ENCODE measurements around the gene CCDC138.

Gene CCDC138

GRCh38 chr2:108905176-108905575 lies 118.6 kb downstream of the CCDC138 start:
- no peaks in the 10 kb centered on the region for H3K27me3 ChIP-seq (ENCODE audit: control insufficient read depth, insufficient read depth, low read length)
- H3K4me3 ChIP-seq (ENCODE audit: low read depth, low read length), result no peak overlapping the region
- H3K36me3 ChIP-seq (ENCODE audit: control insufficient read depth, insufficient read depth, low read length), result no peaks in the 10 kb centered on the region
- no peaks in the 10 kb centered on the region for H3K4me1 ChIP-seq (ENCODE audit: control insufficient read depth, insufficient read depth, low read length)
- no peaks in the 10 kb centered on the region for H3K9me3 ChIP-seq (ENCODE audit: control insufficient read depth, insufficient read depth, low read length)
- no peak overlapping the region for H3K9ac ChIP-seq (ENCODE audit: low read depth, low read length)

DNA sequence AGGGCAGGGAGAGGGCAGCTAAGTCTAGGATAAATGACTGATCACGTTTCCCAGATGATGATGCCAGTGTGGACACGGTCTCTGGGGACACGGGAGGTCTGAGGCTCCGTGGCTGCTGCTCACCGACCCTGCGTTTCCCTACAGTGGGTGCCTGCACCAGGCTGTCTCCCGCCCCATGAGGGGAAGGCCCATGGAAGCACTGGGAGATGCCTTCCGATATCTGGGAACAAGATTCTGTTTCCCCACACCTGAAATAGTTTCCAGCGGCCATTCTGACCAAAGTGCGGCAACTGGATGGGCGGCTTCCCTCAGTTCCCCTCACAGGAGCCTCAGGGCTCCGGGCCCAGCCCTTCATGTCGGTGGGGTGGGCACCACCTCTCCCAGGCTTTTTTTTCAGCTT lies 119.3 kb downstream of the CCDC138 start:
- no peaks in the 10 kb centered on the region for H3K9me3 ChIP-seq (ENCODE audit: control insufficient read depth, insufficient read depth, low read length)
- H3K4me1 ChIP-seq (ENCODE audit: control insufficient read depth, insufficient read depth, low read length), result no peaks in the 10 kb centered on the region
- H3K36me3 ChIP-seq (ENCODE audit: control insufficient read depth, insufficient read depth, low read length), result no peaks in the 10 kb centered on the region
- no peaks in the 10 kb centered on the region for H3K27me3 ChIP-seq (ENCODE audit: control insufficient read depth, insufficient read depth, low read length)
- no peak overlapping the region for H3K9ac ChIP-seq (ENCODE audit: low read depth, low read length)
- H3K4me3 ChIP-seq (ENCODE audit: low read depth, low read length), result no peak overlapping the region

DNA sequence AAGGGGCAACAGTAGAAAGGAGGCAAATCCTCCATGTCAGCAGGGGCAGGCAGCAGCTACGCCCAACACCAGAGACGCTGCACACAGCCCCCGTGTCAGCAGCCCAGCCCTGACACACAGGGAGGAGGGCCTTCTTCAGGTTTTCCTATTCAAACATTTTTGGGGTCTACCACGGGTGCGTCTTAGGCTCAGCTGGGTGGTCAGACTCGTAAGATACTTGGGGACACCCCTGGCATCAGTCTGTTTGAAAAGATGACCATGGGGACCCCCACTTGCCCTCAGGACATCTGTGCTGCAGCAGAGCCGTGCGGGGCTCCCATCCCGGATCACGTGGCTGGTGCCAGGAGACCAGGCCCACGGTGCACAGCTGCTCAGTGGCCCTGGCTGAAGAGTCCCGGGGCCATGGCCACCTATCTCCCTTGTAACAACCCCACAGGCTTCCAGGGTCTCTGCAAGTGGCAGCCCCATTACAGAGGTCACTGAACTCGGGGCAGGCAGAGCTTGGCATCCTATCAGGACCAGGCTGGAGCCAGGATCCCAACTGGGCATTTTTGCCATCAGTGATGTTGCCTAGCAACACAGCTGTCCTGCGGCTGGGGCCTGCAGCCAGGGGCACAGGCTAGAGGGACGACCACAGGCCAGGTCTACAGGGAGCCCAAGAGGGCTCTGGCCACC lies 120.0 kb downstream of the CCDC138 start:
- Histone ChIP-seq H3K27me3 (ENCODE audit: control insufficient read depth, insufficient read depth, low read length) (no peaks in the 10 kb centered on the region), H3K9me3 (ENCODE audit: control insufficient read depth, insufficient read depth, low read length) (no peaks in the 10 kb centered on the region), H3K4me1 (ENCODE audit: control insufficient read depth, insufficient read depth, low read length) (no peaks in the 10 kb centered on the region), H3K4me3 (ENCODE audit: low read depth, low read length) (no peak overlapping the region), H3K9ac (ENCODE audit: low read depth, low read length) (no peak overlapping the region), H3K36me3 (ENCODE audit: control insufficient read depth, insufficient read depth, low read length) (no peaks in the 10 kb centered on the region)

GRCh38 chr2:108907822-108908712 lies 121.5 kb downstream of the CCDC138 start:
- H3K9ac ChIP-seq (ENCODE audit: low read depth, low read length), result no peak overlapping the region
- no peaks in the 10 kb centered on the region for H3K4me1 ChIP-seq (ENCODE audit: control insufficient read depth, insufficient read depth, low read length)
- no peaks in the 10 kb centered on the region for H3K36me3 ChIP-seq (ENCODE audit: control insufficient read depth, insufficient read depth, low read length)
- no peaks in the 10 kb centered on the region for H3K27me3 ChIP-seq (ENCODE audit: control insufficient read depth, insufficient read depth, low read length)
- H3K9me3 ChIP-seq (ENCODE audit: control insufficient read depth, insufficient read depth, low read length), result no peaks in the 10 kb centered on the region
- H3K4me3 ChIP-seq (ENCODE audit: low read depth, low read length), result no peak overlapping the region

DNA sequence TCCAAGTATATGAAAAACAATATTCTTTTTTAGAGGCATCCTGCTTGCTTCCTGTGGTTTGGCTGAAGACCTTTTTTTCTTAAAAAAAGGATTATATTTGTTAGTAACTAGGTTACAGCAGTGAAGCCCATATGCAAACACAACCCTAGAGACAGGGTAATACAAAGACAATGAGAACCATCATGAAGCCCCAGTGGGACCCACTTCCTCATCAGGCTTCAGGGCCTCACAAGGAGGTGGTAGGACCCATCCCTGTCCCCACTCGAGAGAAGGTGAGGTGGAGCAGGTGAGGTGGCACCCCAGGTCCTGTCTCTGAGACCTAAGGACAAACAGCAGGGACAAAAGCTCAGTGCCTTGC lies 122.1 kb downstream of the CCDC138 start:
- H3K9ac ChIP-seq (ENCODE audit: low read depth, low read length), result no peak overlapping the region
- H3K9me3 ChIP-seq (ENCODE audit: control insufficient read depth, insufficient read depth, low read length), result no peaks in the 10 kb centered on the region
- no peak overlapping the region for H3K4me3 ChIP-seq (ENCODE audit: low read depth, low read length)
- H3K27me3 ChIP-seq (ENCODE audit: control insufficient read depth, insufficient read depth, low read length), result no peaks in the 10 kb centered on the region
- H3K4me1 ChIP-seq (ENCODE audit: control insufficient read depth, insufficient read depth, low read length), result no peaks in the 10 kb centered on the region
- H3K36me3 ChIP-seq (ENCODE audit: control insufficient read depth, insufficient read depth, low read length), result no peaks in the 10 kb centered on the region

GRCh38 chr2:108909275-108909823 lies 122.8 kb downstream of the CCDC138 start:
- H3K9ac ChIP-seq (ENCODE audit: low read depth, low read length), result no peak overlapping the region
- no peaks in the 10 kb centered on the region for H3K9me3 ChIP-seq (ENCODE audit: control insufficient read depth, insufficient read depth, low read length)
- no peaks in the 10 kb centered on the region for H3K36me3 ChIP-seq (ENCODE audit: control insufficient read depth, insufficient read depth, low read length)
- H3K4me3 ChIP-seq (ENCODE audit: low read depth, low read length), result no peak overlapping the region
- no peaks in the 10 kb centered on the region for H3K4me1 ChIP-seq (ENCODE audit: control insufficient read depth, insufficient read depth, low read length)
- H3K27me3 ChIP-seq (ENCODE audit: control insufficient read depth, insufficient read depth, low read length), result no peaks in the 10 kb centered on the region

GRCh38 chr2:108910011-108910431 lies 123.5 kb downstream of the CCDC138 start:
- H3K27me3 ChIP-seq (ENCODE audit: control insufficient read depth, insufficient read depth, low read length), result no peaks in the 10 kb centered on the region
- no peaks in the 10 kb centered on the region for H3K4me1 ChIP-seq (ENCODE audit: control insufficient read depth, insufficient read depth, low read length)
- no peaks in the 10 kb centered on the region for H3K36me3 ChIP-seq (ENCODE audit: control insufficient read depth, insufficient read depth, low read length)
- no peak overlapping the region for H3K9ac ChIP-seq (ENCODE audit: low read depth, low read length)
- H3K4me3 ChIP-seq (ENCODE audit: low read depth, low read length), result no peak overlapping the region
- no peaks in the 10 kb centered on the region for H3K9me3 ChIP-seq (ENCODE audit: control insufficient read depth, insufficient read depth, low read length)

- Histone ChIP-seq H3K9me3 (ENCODE audit: control insufficient read depth, insufficient read depth, low read length) (no peaks in the 10 kb centered on the region), H3K4me1 (ENCODE audit: control insufficient read depth, insufficient read depth, low read length) (no peaks in the 10 kb centered on the region), H3K27me3 (ENCODE audit: control insufficient read depth, insufficient read depth, low read length) (no peaks in the 10 kb centered on the region), H3K36me3 (ENCODE audit: control insufficient read depth, insufficient read depth, low read length) (no peaks in the 10 kb centered on the region), H3K4me3 (ENCODE audit: low read depth, low read length) (no peak overlapping the region), H3K9ac (ENCODE audit: low read depth, low read length) (no peak overlapping the region)
Measured at GRCh38 chr2:108910541-108911396, 124.2 kb downstream of the CCDC138 start.

DNA sequence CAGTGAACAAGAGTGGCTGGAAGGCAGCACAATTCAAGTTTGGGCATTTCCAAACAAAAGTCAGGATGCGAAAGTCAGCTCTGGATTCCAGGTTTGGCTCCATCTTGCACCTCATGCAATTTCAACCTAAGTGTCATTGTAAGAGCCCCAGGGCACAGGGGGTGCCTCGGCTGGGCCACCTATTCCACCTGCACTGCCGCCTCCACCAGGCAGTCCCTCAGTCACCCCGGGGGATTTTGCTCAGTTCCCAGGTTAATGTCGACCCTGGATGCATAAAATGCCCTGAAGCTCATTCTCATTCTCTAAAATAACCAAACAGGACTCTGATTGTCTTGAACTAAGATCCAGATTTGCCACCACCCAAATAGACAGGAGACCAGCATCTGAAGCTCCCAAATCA lies 124.8 kb downstream of the CCDC138 start:
- H3K9ac ChIP-seq (ENCODE audit: low read depth, low read length), result no peak overlapping the region
- no peaks in the 10 kb centered on the region for H3K9me3 ChIP-seq (ENCODE audit: control insufficient read depth, insufficient read depth, low read length)
- no peaks in the 10 kb centered on the region for H3K4me1 ChIP-seq (ENCODE audit: control insufficient read depth, insufficient read depth, low read length)

DNA sequence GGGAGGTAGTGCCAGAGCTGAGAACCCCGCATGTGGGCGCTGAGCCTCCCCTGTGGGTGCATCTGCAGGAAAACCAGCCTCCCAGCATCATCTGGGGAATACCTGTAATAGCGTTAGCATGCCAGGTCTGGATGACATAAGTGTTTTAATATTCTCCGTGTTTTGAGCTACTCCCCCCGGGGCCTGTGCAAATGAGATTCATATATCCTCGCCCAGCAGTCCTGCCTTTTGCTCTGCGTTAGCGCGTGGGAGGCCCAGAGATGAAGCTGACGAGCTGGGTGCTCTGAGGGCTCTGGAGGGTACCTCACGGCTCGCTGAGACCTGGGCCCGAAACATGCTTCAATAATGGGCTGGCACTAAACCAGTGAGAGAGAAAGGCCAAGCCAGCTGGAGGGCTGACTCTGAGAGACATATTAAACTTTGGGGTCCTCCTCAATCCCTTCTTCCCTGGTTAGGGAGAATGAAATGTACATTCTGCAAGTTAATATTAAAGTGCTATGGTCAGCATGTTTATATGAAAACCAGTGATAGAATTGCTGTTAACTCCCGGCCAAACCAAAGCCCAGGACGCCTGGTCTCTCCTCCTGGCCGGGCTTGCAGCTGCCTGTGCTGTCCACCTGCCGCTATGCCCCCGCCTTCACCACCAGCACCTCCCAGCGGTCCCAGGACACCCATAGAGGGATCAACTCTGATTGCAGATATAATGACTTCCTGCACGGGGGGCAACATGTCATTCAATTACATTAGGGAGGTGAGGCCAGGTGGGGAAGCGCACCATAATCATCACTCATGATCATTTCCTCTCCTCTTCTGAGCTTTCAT lies 125.4 kb downstream of the CCDC138 start:
- Histone ChIP-seq H3K9me3 (ENCODE audit: control insufficient read depth, insufficient read depth, low read length) (no peaks in the 10 kb centered on the region), H3K27me3 (ENCODE audit: control insufficient read depth, insufficient read depth, low read length) (no peaks in the 10 kb centered on the region), H3K36me3 (ENCODE audit: control insufficient read depth, insufficient read depth, low read length) (no peaks in the 10 kb centered on the region), H3K4me3 (ENCODE audit: low read depth, low read length) (no peak overlapping the region), H3K4me1 (ENCODE audit: control insufficient read depth, insufficient read depth, low read length) (no peaks in the 10 kb centered on the region), H3K9ac (ENCODE audit: low read depth, low read length) (no peak overlapping the region)

More for the DNA sequence above, 124.8 kb downstream of the CCDC138 start:
- Histone ChIP-seq H3K36me3 (ENCODE audit: control insufficient read depth, insufficient read depth, low read length) (no peaks in the 10 kb centered on the region), H3K27me3 (ENCODE audit: control insufficient read depth, insufficient read depth, low read length) (no peaks in the 10 kb centered on the region), H3K4me3 (ENCODE audit: low read depth, low read length) (no peak overlapping the region)

- Histone ChIP-seq H3K4me1 (ENCODE audit: control insufficient read depth, insufficient read depth, low read length) (no peaks in the 10 kb centered on the region), H3K9me3 (ENCODE audit: control insufficient read depth, insufficient read depth, low read length) (no peaks in the 10 kb centered on the region), H3K4me3 (ENCODE audit: low read depth, low read length) (no peak overlapping the region), H3K27me3 (ENCODE audit: control insufficient read depth, insufficient read depth, low read length) (no peaks in the 10 kb centered on the region), H3K9ac (ENCODE audit: low read depth, low read length) (no peak overlapping the region), H3K36me3 (ENCODE audit: control insufficient read depth, insufficient read depth, low read length) (no peaks in the 10 kb centered on the region)
Measured at GRCh38 chr2:108912629-108912902, 126.0 kb downstream of the CCDC138 start.

All from iPS-15b (cell line).